Colonic mucosa (tissue), 4 donors: ENCODE results near the gene NUDCD3. TPM values are rescaled to one million over a fixed set of nuclear protein-coding genes. Genes with fewer than 3 reads are reported as not detected.
"Not testable (repeated sequence)": the region's sequence is repeated elsewhere in the genome, so short reads cannot be mapped to it uniquely, and the experiment has no call there.

Experiments
- DNase-seq: peaks from one replicate; pipeline ENCODE4 v3.0.0-alpha.2; 2020
- H3K27ac ChIP-seq: fragments of 200-600 bp; one replicate; pipeline ENCODE4 v1.8.0; 2021
- H3K27me3 ChIP-seq: fragments of 200-600 bp; one replicate; pipeline ENCODE4 v1.8.0; 2021
- H3K36me3 ChIP-seq: fragments of 200-600 bp; one replicate; pipeline ENCODE4 v1.8.0; 2021
- H3K4me1 ChIP-seq: fragments of 200-600 bp; one replicate; pipeline ENCODE4 v1.8.0; 2021; ENCODE audit warnings: mild to moderate bottlenecking
- H3K4me3 ChIP-seq: fragments of 200-600 bp; one replicate; pipeline ENCODE4 v1.8.0; 2021
- H3K9ac ChIP-seq, 2 donors: one replicate each; pipeline ENCODE4 v1.7.0; 2013; ENCODE audit warnings: control low read depth in 2 of 2, low read depth in 2 of 2, low read length in 2 of 2
- H3K9me3 ChIP-seq: fragments of 200-600 bp; one replicate; pipeline ENCODE4 v1.8.0; 2021
- CTCF ChIP-seq: fragments of 200-600 bp; IDR thresholded peaks from one replicate; pipeline ENCODE4 v1.8.0; 2022; ENCODE audit warnings: antibody characterized with exemption, mild to moderate bottlenecking
- intact Hi-C: fragments of 100-400 bp; cut with DNase I; formaldehyde crosslinking; loops from one replicate; pipeline ENCODE4 v1.14.1; 2022
- total RNA-seq, 2 donors: library from RNA; stranded (reverse); fragmentation: NEBNext Ultra II Directional in 1 of 2; extraction: Animal tissue kit (Norgen Biotek cat#: 25700) in 1 of 2; gene quantifications; one replicate each; pipeline ENCODE4 v1.2.1, GENCODE V29; 2021
- donor health status: healthy.
- donor health status: DM: no; HTN: no; CAD: no.
- donor health status: DM: no; HTN: no; CAD: no.

NUDCD3 gene
- total RNA-seq, 2 donors from 2014 or later: 77.7 to 105 TPM

GRCh38 chr7:44515590-44516268 lies 25.3 kb upstream of the NUDCD3 start:
- intact Hi-C loops: no loop called here
- no peak for TF ChIP-seq CTCF
- no peak overlapping the region for H3K4me3 ChIP-seq
- H3K27ac ChIP-seq: no peak overlapping the region
- H3K4me1 ChIP-seq: no peaks in the 10 kb centered on the region
- H3K27me3 ChIP-seq: no peaks in the 10 kb centered on the region
- H3K9me3 ChIP-seq: no peaks in the 10 kb centered on the region
- no peak overlapping the region for H3K9ac ChIP-seq
- no peaks in the 10 kb centered on the region for H3K36me3 ChIP-seq
- DNase-seq: no peak

GRCh38 chr7:44512736-44513135 lies 22.3 kb upstream of the NUDCD3 start:
- H3K27me3 ChIP-seq: no peaks in the 10 kb centered on the region
- intact Hi-C loops: no loop called here
- no peak for DNase-seq

GRCh38 chr7:44511863-44512468 lies 21.5 kb upstream of the NUDCD3 start:
- no peak overlapping the region for H3K9ac ChIP-seq
- no peak for TF ChIP-seq CTCF
- H3K27ac ChIP-seq: no peak overlapping the region
- DNase-seq: no peak
- H3K4me3 ChIP-seq: no peak overlapping the region
- intact Hi-C loops: no loop called here
- no peaks in the 10 kb centered on the region for H3K27me3 ChIP-seq
- H3K4me1 ChIP-seq: no peaks in the 10 kb centered on the region
- H3K36me3 ChIP-seq: no peaks in the 10 kb centered on the region
- no peaks in the 10 kb centered on the region for H3K9me3 ChIP-seq

More at GRCh38 chr7:44512736-44513135, 22.3 kb upstream of the NUDCD3 start:
- Histone ChIP-seq H3K9me3 (no peaks in the 10 kb centered on the region), H3K4me3 (no peak overlapping the region), H3K36me3 (no peaks in the 10 kb centered on the region), H3K4me1 (no peaks in the 10 kb centered on the region), H3K27ac (no peak overlapping the region), H3K9ac (no peak overlapping the region)
- TF ChIP-seq CTCF: no peak

GRCh38 chr7:44511236-44511635 lies 20.8 kb upstream of the NUDCD3 start:
- no peak overlapping the region for H3K4me3 ChIP-seq
- intact Hi-C loops: no loop called here
- TF ChIP-seq CTCF: no peak
- H3K9me3 ChIP-seq: no peaks in the 10 kb centered on the region
- H3K36me3 ChIP-seq: no peaks in the 10 kb centered on the region
- no peak overlapping the region for H3K9ac ChIP-seq
- H3K4me1 ChIP-seq: no peaks in the 10 kb centered on the region
- no peak overlapping the region for H3K27ac ChIP-seq
- no peaks in the 10 kb centered on the region for H3K27me3 ChIP-seq
- DNase-seq: no peak

- no peak for TF ChIP-seq CTCF
- Histone ChIP-seq H3K4me1 (no peaks in the 10 kb centered on the region), H3K4me3 (no peak overlapping the region), H3K36me3 (no peaks in the 10 kb centered on the region), H3K27ac (no peak overlapping the region), H3K27me3 (no peaks in the 10 kb centered on the region), H3K9ac (no peak overlapping the region), H3K9me3 (no peaks in the 10 kb centered on the region)
- DNase-seq: no peak
- intact Hi-C loops: no loop called here
Observed at GRCh38 chr7:44508328-44509030, 18.0 kb upstream of the NUDCD3 start.

DNA sequence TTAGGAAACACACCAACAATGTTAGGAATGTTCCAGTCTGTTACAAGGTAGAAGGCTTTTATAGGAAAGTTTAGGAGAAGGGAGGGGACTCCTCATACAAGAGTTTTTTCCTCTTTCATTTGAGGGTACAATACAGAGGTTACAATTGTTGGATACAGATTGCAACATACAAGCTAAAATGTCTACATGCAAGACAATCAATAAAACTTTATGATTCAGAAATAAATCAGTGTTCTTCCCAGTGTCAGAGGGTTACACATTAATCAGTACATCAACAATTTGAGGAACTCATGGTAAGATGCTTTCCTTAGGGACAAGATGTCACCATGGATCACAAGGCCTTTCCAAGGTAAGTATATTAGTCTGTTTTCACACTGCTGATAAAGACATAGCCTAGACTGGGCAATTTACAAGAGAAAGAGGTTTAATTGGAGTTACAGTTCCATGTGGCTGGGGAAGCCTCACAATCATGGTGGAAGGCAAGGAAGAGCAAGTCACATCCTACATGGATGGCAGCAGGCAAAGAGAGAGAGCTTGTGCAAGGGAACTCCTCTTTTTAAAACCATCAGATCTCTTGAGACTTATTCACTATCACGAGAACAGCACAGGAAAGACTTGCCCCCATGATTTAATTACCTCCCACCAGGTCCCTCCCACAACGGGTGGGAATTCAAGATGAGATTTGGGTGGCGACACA lies 16.3 kb upstream of the NUDCD3 start:
- H3K4me3 ChIP-seq, H3K27me3 ChIP-seq, H3K27ac ChIP-seq, H3K9me3 ChIP-seq, intact Hi-C loops, DNase-seq, H3K4me1 ChIP-seq, H3K9ac ChIP-seq, H3K36me3 ChIP-seq: not testable (repeated sequence)
